MM.1S (cell line): Measurements from ENCODE around the gene RCBTB2.

Source experiments
- DNase-seq: peaks from one replicate; pipeline ENCODE4 v3.0.0-alpha.2; 2015
- H2AFZ ChIP-seq: fragments of 300-600 bp; sonication (generic); 2 replicates; pipeline ENCODE4 v1.6.0; 2016; ENCODE audit warnings: antibody characterized with exemption, low read length
- H3F3A ChIP-seq: fragments of 300-600 bp; sonication (generic); 2 replicates; pipeline ENCODE4 v1.6.1; 2016; ENCODE audit warnings: mild to moderate bottlenecking, antibody characterized with exemption, low read length, moderate library complexity, mixed read lengths; ENCODE audit not compliant: insufficient read depth
- H3K27ac ChIP-seq: fragments of 300-600 bp; sonication (generic); 2 replicates; pipeline ENCODE4 v1.5.1; 2016; ENCODE audit warnings: mild to moderate bottlenecking, low read length
- H3K27me3 ChIP-seq: fragments of 300-600 bp; sonication (generic); replicated peaks from 2 replicates; pipeline ENCODE4 v1.6.0; 2016; ENCODE audit warnings: low read length; ENCODE audit not compliant: insufficient read depth
- H3K36me3 ChIP-seq: fragments of 300-600 bp; sonication (generic); replicated peaks from 2 replicates; pipeline ENCODE4 v1.6.1; 2016; ENCODE audit warnings: mild to moderate bottlenecking, low read length, mixed read lengths; ENCODE audit not compliant: insufficient read depth
- H3K4me1 ChIP-seq: fragments of 300-600 bp; sonication (generic); 2 replicates; pipeline ENCODE4 v1.6.1; 2016; ENCODE audit warnings: low read length, mixed read lengths
- H3K4me2 ChIP-seq: fragments of 300-600 bp; sonication (generic); 2 replicates; pipeline ENCODE4 v1.6.0; 2016; ENCODE audit warnings: low read depth, low read length
- H3K4me3 ChIP-seq: fragments of 300-600 bp; sonication (generic); 2 replicates; pipeline ENCODE4 v1.5.1; 2016; ENCODE audit warnings: low read length, mixed read lengths
- H3K79me2 ChIP-seq: fragments of 300-600 bp; sonication (generic); 2 replicates; pipeline ENCODE4 v1.6.1; 2016; ENCODE audit warnings: mixed run types, low read length, mixed read lengths
- H3K9ac ChIP-seq: fragments of 300-600 bp; sonication (generic); 2 replicates; pipeline ENCODE4 v1.6.1; 2016; ENCODE audit warnings: low read length, mixed read lengths
- H3K9me2 ChIP-seq: fragments of 300-600 bp; sonication (generic); replicated peaks from 2 replicates; pipeline ENCODE4 v1.6.1; 2016; ENCODE audit warnings: mild to moderate bottlenecking, low read length, mixed read lengths; ENCODE audit not compliant: insufficient read depth
- H3K9me3 ChIP-seq: fragments of 300-600 bp; sonication (generic); replicated peaks from 2 replicates; pipeline ENCODE4 v1.6.1; 2016; ENCODE audit warnings: mild to moderate bottlenecking, low read length, mixed read lengths; ENCODE audit not compliant: insufficient read depth
- H4K20me1 ChIP-seq: fragments of 300-600 bp; sonication (generic); 2 replicates; pipeline ENCODE4 v1.6.1; 2016; ENCODE audit warnings: mild to moderate bottlenecking, low read length, moderate library complexity, mixed read lengths; ENCODE audit not compliant: insufficient read depth
- EZH2 ChIP-seq: fragments of 300-600 bp; sonication (generic); optimal IDR thresholded peaks from 2 replicates; pipeline ENCODE3; 2017; ENCODE audit warnings: low read depth, mild to moderate bottlenecking, antibody characterized with exemption, low read length, mixed read lengths
- EZH2phosphoT487 ChIP-seq: fragments of 300-600 bp; sonication (generic); IDR thresholded peaks from 2 replicates; pipeline ENCODE4 v1.6.1; 2018; ENCODE audit warnings: antibody characterized with exemption, low read length
- TF ChIP-seq, protein P1 (sequence below): fragments of 300-600 bp; sonication (generic); IDR thresholded peaks from 2 replicates; pipeline ENCODE4 v1.5.1; 2016; ENCODE audit warnings: antibody characterized with exemption, low read length, mixed read lengths

Gene RCBTB2

DNA sequence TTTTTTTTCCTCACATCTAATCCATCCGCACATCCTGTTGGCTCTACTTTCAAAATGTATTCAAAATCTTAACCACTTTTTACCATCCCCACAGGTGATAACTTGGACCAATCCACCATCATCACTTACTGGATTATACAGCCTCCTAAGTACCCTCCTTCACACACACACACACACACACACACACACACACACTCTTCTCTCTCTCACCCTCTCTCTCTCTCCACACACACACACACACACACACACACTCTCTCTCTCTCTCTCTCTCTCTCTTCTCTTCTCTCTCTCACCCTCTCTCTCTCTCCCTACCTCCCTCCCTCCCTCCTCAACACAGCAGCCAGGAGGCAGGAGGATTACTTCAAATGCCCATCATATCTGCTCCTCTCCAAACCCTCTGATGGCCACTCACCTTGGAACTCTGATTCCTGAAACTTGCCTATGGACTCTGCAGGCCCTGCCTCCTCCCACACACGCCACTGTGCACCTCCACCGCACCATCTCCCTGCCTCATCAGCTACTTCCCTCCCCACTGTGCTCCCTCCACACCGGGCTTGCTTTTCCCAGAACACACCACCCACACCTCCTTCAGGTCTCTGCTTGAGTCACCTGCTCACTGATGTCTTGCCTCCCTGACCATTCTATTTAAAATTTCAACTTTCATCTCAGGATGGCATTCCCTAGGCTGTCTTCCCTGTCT, 39.7 kb downstream of the RCBTB2 start:
- H3K4me2 ChIP-seq = peak overlapping the region; percentile 68; the same call in 1 of the 2 replicates
- H4K20me1 ChIP-seq = no peaks in the 10 kb centered on the region

DNA sequence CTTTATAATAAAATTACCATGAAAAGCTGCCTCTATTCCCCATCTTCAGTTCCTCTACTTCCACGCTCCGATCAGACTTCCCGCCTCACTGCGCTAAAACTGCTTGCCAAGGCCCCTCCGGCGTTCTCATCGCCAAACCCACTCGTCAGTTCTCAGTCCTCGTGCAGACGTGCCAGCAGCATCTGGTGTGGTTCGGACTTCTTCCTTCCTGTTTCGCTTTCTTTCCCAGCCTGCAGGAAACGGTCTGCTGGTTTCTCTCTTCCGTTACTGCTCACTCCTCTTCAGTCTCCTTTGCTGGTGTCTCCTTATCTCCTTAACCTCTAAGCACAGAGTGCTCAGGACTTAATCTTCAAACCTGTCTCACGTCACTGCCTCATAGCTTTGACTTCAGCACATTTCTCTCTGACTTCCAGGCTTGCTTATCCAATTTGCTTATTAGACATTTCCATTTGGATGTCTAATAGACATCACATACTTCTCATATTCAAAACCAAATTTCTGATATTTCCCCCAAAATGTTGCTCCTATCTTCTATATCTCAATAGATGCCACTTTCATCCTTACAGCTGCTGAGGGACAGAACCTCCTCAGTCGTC, 40.3 kb downstream of the RCBTB2 start:
- Histone ChIP-seq H3K9me2 (no peaks in the 10 kb centered on the region), H3K9ac (peak overlapping the region; percentile 28; the same call in 1 of the 2 replicates), H3F3A (peaks cover 10% of the 10 kb centered on the region), H4K20me1 (no peaks in the 10 kb centered on the region), H2AFZ (0 out of 2 replicates have a peak overlapping the region, but pooled peaks have one; percentile 27), H3K4me3 (peak overlapping the region; percentile 40; the same call in 1 of the 2 replicates), H3K27me3 (no peaks in the 10 kb centered on the region), H3K79me2 (no peaks in the 10 kb centered on the region), H3K4me1 (peaks cover 34% of the 10 kb centered on the region), H3K36me3 (no peaks in the 10 kb centered on the region), H3K9me3 (no peaks in the 10 kb centered on the region), H3K27ac (peak overlapping the region; percentile 63), H3K4me2 (peak overlapping the region; percentile 68)
- TF ChIP-seq, protein P1, sequence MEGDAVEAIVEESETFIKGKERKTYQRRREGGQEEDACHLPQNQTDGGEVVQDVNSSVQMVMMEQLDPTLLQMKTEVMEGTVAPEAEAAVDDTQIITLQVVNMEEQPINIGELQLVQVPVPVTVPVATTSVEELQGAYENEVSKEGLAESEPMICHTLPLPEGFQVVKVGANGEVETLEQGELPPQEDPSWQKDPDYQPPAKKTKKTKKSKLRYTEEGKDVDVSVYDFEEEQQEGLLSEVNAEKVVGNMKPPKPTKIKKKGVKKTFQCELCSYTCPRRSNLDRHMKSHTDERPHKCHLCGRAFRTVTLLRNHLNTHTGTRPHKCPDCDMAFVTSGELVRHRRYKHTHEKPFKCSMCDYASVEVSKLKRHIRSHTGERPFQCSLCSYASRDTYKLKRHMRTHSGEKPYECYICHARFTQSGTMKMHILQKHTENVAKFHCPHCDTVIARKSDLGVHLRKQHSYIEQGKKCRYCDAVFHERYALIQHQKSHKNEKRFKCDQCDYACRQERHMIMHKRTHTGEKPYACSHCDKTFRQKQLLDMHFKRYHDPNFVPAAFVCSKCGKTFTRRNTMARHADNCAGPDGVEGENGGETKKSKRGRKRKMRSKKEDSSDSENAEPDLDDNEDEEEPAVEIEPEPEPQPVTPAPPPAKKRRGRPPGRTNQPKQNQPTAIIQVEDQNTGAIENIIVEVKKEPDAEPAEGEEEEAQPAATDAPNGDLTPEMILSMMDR = no peak
- TF ChIP-seq EZH2 (no peak), EZH2phosphoT487 (no peak)
- DNase-seq = peak; percentile 71

More for the DNA sequence above, 39.7 kb downstream of the RCBTB2 start:
- Histone ChIP-seq H3K4me1 (peaks cover 34% of the 10 kb centered on the region), H3K27me3 (no peaks in the 10 kb centered on the region), H3K9me2 (no peaks in the 10 kb centered on the region), H2AFZ (no peak overlapping the region), H3K27ac (peak overlapping the region; percentile 63; the same call in 1 of the 2 replicates), H3K9me3 (no peaks in the 10 kb centered on the region), H3K36me3 (no peaks in the 10 kb centered on the region), H3K4me3 (no peak overlapping the region), H3K79me2 (no peaks in the 10 kb centered on the region), H3K9ac (no peak overlapping the region), H3F3A (peaks cover 10% of the 10 kb centered on the region)
- no peak for DNase-seq
- no peak for TF ChIP-seq EZH2phosphoT487
- TF ChIP-seq, protein P1 = no peak
- no peak for TF ChIP-seq EZH2

DNA sequence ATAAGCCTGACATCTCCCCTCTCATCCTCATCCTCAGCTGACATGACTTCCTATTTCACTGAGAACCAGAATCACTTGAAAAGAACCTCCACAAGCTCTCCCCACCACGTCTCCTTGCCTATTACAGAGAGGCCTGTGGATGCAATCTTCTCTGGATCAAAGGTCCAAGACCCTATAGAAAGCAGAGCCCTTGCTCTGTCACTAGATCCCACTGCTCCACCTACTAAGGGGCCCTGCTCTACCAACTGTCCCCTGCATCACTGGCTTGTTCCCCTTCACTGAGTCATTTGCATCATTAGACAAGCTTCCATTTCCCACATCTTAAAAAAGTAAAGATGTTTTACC, 40.8 kb downstream of the RCBTB2 start:
- TF ChIP-seq EZH2 = no peak
- no peak for TF ChIP-seq EZH2phosphoT487
- TF ChIP-seq, protein P1 = no peak
- H3K79me2 ChIP-seq = no peaks in the 10 kb centered on the region
- peak overlapping the region; percentile 40; the same call in 1 of the 2 replicates for H3K4me3 ChIP-seq
- H2AFZ ChIP-seq = 0 out of 2 replicates have a peak overlapping the region, but pooled peaks have one; percentile 27
- no peaks in the 10 kb centered on the region for H3K9me2 ChIP-seq
- peak overlapping the region; percentile 68 for H3K4me2 ChIP-seq
- no peaks in the 10 kb centered on the region for H3K27me3 ChIP-seq
- peak overlapping the region; percentile 63 for H3K27ac ChIP-seq
- H4K20me1 ChIP-seq = no peaks in the 10 kb centered on the region
- H3K9ac ChIP-seq = peak overlapping the region; percentile 28; the same call in 1 of the 2 replicates
- no peaks in the 10 kb centered on the region for H3K9me3 ChIP-seq
- peaks cover 10% of the 10 kb centered on the region for H3F3A ChIP-seq
- H3K36me3 ChIP-seq = no peaks in the 10 kb centered on the region
- DNase-seq = no peak
- peaks cover 34% of the 10 kb centered on the region for H3K4me1 ChIP-seq
